ENCODE data around the gene GABBR2. TPM values are rescaled to one million over a fixed set of nuclear protein-coding genes. Genes with fewer than 3 reads are reported as not detected.

The GABBR2 gene
- total and polyA plus RNA-seq, 9 of the 15 experiments (the other 6 are each of a cell fraction or from before 2014, with no cell fraction given): 0.15 to 1.9 (median 0.32) TPM

- TF ChIP-seq NFE2 (IDR thresholded peaks at IDR 0.05; ENCODE audit: low read depth): peak; percentile 97
- no peak for TF ChIP-seq ILF3 (IDR thresholded peaks at IDR 0.05; ENCODE audit: borderline replicate concordance)
- peak; percentile 91 for TF ChIP-seq C11orf30 (IDR thresholded peaks at IDR 0.05; ENCODE audit: low read depth)
- no peak for TF ChIP-seq PHF8 (IDR thresholded peaks at IDR 0.05; ENCODE audit: borderline replicate concordance, low read length)
- TF ChIP-seq STAT5B (CRISPR knock-in tag; IDR thresholded peaks at IDR 0.05): no peak
- TF ChIP-seq DPF2 (IDR thresholded peaks at IDR 0.05): peak; percentile 92
- peak; percentile 71 for TF ChIP-seq TAL1 (IDR thresholded peaks at IDR 0.05)
- no peak for TF ChIP-seq DLX4 (CRISPR knock-in tag; IDR thresholded peaks at IDR 0.05)
- no peak for TF ChIP-seq XRCC3 (IDR thresholded peaks at IDR 0.05)
- peak; percentile 64; the same call in 1 of the 2 replicates for TF ChIP-seq NFE2L1 (tag; IDR thresholded peaks at IDR 0.05; ENCODE audit: borderline replicate concordance, low read depth)
- TF ChIP-seq ZKSCAN1 (IDR thresholded peaks at IDR 0.05; ENCODE audit: low read depth, low read length): no peak; the same call in 1 of the 2 replicates
- no peak for TF ChIP-seq POLR2H (tag; IDR thresholded peaks at IDR 0.05; ENCODE audit: low read depth)
- peak; percentile 95 for TF ChIP-seq CTBP1 (IDR thresholded peaks at IDR 0.05; ENCODE audit: borderline replicate concordance)
- no peak for TF ChIP-seq ZNF282 (CRISPR knock-in tag; IDR thresholded peaks at IDR 0.05)
- no peak for TF ChIP-seq ZHX1 (conservative IDR thresholded peaks at IDR 0.05; ENCODE audit: low read length)
- no peak for TF ChIP-seq AFF1 (IDR thresholded peaks at IDR 0.05; ENCODE audit: low read depth in 1 of 2, partially characterized antibody in 2 of 2)
- no peak for TF ChIP-seq ARID2 (IDR thresholded peaks at IDR 0.05)
- TF ChIP-seq MEIS2 (IDR thresholded peaks at IDR 0.05; ENCODE audit: partially characterized antibody): peak; percentile 35
- no peak for TF ChIP-seq ZSCAN29 (IDR thresholded peaks at IDR 0.05)
- TF ChIP-seq ZSCAN32 (CRISPR knock-in tag; IDR thresholded peaks at IDR 0.05): no peak
- TF ChIP-seq CBFB (CRISPR knock-in tag; IDR thresholded peaks at IDR 0.05): no peak
- TF ChIP-seq CAMTA2 (CRISPR knock-in tag; conservative IDR thresholded peaks at IDR 0.05): no peak
- TF ChIP-seq BACH1 (tag; IDR thresholded peaks at IDR 0.05): peak; percentile 77; the same call in 1 of the 2 replicates
These were observed 397.9 kb downstream of the GABBR2 start (continued) for GRCh38 chr9:98310752-98311392.

Data from K562 (cell line).